ENCODE data around the gene SPTBN4.
"Not testable (repeated sequence)": the region's sequence is repeated elsewhere in the genome, so short reads cannot be mapped to it uniquely, and the experiment has no call there.

SPTBN4 gene

DNA sequence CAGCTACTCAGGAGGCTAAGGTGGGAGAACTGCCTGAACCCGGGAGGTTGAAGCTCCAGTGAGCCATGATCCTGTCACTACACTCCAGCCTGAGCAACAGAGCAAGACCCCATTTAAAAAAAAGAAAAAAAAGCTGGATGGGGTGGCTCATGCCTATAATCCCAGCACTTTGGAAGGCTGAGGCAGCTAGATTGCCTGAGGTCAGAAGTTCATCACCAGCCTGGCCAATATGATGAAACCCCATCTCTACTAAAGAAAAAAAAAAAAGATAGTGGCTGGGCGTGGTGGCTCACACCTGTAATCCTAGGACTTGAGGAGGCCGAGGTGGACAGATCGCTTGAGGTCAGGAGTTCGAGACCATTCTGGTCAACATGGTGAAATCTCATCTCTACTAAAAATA, 149.4 kb downstream of the SPTBN4 start:
- FAIRE-seq = no peak
- TF ChIP-seq TAF1 (IDR thresholded peaks at IDR 0.05; ENCODE audit: borderline replicate concordance, low read depth, low read length) (no peak), POLR2A (IDR thresholded peaks at IDR 0.05; ENCODE audit: low read depth, low read length) (no peak), POLR2AphosphoS5 (IDR thresholded peaks at IDR 0.05; ENCODE audit: low read depth, low read length) (no peak)
- no peak for DNase-seq (ENCODE audit: insufficient read length)

DNA sequence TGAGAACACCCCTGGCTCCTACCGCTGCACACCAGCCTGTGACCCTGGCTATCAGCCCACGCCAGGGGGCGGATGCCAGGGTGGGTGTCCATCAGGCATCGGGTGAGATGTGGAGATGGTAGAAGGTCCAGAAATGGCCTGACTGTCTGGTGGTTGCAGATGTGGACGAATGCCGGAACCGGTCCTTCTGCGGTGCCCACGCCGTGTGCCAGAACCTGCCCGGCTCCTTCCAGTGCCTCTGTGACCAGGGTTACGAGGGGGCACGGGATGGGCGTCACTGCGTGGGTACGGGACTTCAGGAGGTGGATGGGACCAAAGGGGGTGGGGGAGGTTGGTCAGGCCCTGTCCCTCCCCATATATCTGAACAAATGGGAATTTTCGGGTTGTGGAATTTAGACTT, 150.1 kb downstream of the SPTBN4 start:
- DNase-seq (ENCODE audit: insufficient read length) (no peak), FAIRE-seq (no peak)
- TF ChIP-seq TAF1 (IDR thresholded peaks at IDR 0.05; ENCODE audit: borderline replicate concordance, low read depth, low read length) (no peak), POLR2AphosphoS5 (IDR thresholded peaks at IDR 0.05; ENCODE audit: low read depth, low read length) (no peak), POLR2A (IDR thresholded peaks at IDR 0.05; ENCODE audit: low read depth, low read length) (no peak)

DNA sequence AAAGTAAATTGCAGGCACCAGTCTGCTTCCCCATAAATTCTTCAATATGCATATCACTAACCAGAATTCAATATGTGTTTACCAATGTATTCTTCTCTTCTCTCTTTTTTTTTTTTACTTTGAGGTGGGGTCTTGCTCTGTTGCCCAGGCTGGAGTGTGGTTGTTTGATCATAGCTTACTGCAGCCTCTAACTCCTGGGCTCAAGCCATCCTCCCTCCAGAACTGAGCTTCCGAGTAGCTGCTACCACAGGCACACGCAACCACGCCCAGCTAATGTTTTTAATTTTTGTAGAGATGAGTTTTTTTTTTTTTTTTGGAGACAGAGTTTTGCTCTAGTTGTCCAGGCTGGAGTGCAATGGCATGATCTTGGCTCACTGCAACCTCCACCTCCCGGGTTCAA, 151.2 kb downstream of the SPTBN4 start:
- FAIRE-seq (no peak), DNase-seq (ENCODE audit: insufficient read length) (no peak)
- TF ChIP-seq TAF1 (IDR thresholded peaks at IDR 0.05; ENCODE audit: borderline replicate concordance, low read depth, low read length) (no peak), POLR2A (IDR thresholded peaks at IDR 0.05; ENCODE audit: low read depth, low read length) (no peak), POLR2AphosphoS5 (IDR thresholded peaks at IDR 0.05; ENCODE audit: low read depth, low read length) (no peak)

DNA sequence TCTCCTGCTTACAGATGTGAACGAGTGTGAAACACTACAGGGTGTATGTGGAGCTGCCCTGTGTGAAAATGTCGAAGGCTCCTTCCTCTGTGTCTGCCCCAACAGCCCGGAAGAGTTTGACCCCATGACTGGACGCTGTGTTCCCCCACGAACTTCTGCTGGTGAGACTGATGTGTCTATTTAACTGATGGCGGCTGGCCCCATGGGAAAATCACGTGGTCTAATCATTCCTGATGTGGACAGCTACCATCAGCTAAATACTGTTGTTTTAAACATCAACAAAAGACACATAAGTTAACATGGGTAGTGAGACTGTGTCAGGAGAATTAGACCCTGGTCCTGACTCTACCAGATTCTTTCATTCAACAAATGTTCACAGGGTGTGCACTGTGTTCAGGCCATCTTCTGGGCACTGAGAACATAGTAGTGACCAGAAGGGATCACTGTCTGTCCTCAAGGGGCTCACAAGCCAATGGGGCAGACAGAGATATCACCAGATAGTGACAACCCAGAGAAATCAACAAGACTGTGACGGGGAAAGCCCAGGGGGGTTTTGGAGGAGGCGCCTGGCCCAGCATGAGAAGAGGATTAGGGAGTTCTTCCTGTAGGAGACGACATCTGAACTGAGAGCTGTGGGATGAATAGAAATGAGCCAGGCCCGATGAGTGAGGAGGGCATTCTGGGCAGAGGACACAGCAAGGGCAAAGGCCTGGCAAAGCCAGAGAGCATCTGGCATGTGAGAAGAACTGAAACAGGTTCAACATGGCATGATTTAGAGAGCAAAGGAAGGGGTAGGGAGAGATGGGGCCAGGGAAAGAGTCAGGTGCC, 152.7 kb downstream of the SPTBN4 start:
- DNase-seq (ENCODE audit: insufficient read length) = no peak
- FAIRE-seq = peak; percentile 69
- TF ChIP-seq POLR2A (IDR thresholded peaks at IDR 0.05; ENCODE audit: low read depth, low read length) (no peak), TAF1 (IDR thresholded peaks at IDR 0.05; ENCODE audit: borderline replicate concordance, low read depth, low read length) (no peak), POLR2AphosphoS5 (IDR thresholded peaks at IDR 0.05; ENCODE audit: low read depth, low read length) (no peak)

DNA sequence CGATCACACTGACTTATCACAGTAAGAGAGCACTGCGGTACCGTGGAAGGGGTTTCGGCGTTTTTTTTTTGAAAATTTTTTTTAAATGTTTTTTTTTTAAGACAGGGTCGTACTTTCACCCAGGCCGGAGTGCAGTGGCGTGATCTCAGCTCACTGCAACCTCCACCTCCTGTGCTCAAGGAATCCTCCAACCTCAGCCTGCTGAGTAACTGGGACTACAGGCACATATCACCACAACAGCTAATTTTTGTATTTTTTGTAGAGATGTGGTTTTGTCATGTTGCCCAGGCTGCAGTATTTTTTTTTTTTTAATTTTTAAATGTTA, 153.3 kb downstream of the SPTBN4 start:
- no peak for DNase-seq (ENCODE audit: insufficient read length)
- no peak for FAIRE-seq
- TF ChIP-seq POLR2AphosphoS5 (IDR thresholded peaks at IDR 0.05; ENCODE audit: low read depth, low read length) = no peak
- TF ChIP-seq TAF1 (IDR thresholded peaks at IDR 0.05; ENCODE audit: borderline replicate concordance, low read depth, low read length) = no peak
- TF ChIP-seq POLR2A (IDR thresholded peaks at IDR 0.05; ENCODE audit: low read depth, low read length) = no peak

DNA sequence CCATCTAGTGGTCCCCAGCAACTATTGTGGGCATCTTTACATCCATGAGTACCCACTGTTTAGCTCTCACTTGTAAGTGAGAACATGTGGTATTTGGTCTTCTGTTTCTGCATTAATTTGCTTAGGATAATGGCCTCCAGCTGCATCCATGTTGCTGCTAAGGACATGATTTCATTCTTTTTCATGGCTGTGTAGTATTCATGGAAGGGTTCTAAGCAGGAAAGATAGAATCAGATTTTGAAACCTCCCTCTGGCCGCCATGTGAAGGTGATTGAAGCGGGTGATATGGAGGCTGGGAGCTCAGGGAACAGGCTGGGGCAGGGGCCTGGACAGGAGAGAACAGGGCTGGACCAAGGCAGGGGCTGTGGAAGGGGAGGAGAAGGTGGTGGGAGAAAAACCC, 154.5 kb downstream of the SPTBN4 start:
- FAIRE-seq (no peak), DNase-seq (ENCODE audit: insufficient read length) (no peak)
- TF ChIP-seq POLR2AphosphoS5 (IDR thresholded peaks at IDR 0.05; ENCODE audit: low read depth, low read length) = no peak
- no peak for TF ChIP-seq TAF1 (IDR thresholded peaks at IDR 0.05; ENCODE audit: borderline replicate concordance, low read depth, low read length)
- TF ChIP-seq POLR2A (IDR thresholded peaks at IDR 0.05; ENCODE audit: low read depth, low read length) = no peak

DNA sequence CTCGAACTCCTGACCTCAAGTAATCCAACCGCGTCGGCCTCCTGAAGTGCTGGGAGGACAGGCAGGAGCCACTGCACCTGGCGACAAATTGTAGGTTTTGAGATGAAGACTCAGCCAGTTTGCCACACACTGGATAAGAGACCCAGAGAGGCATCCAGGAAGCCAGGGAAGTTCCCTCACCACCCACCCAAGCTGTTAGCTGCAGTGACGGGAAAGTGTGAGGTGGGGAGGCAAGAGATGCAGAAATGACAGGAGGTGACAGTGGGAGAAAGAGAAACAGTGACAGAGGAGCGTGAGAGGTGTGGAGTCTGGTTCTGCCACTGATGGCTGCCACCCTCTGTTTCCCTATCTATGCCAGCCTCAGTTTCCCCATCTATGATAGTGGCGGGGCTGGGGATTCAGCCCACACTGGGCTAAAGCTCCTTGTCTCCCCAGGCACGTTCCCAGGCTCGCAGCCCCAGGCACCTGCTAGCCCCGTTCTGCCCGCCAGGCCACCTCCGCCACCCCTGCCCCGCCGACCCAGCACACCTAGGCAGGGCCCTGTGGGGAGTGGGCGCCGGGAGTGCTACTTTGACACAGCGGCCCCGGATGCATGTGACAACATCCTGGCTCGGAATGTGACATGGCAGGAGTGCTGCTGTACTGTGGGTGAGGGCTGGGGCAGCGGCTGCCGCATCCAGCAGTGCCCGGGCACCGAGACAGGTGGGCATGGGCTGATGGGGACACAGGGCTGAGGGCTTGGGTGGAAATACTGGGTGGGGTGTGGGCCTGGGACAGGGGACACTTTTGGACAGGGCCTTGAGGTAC, 155.4 kb downstream of the SPTBN4 start:
- no peak for FAIRE-seq
- DNase-seq (ENCODE audit: insufficient read length) = no peak
- no peak for TF ChIP-seq POLR2A (IDR thresholded peaks at IDR 0.05; ENCODE audit: low read depth, low read length)
- no peak for TF ChIP-seq TAF1 (IDR thresholded peaks at IDR 0.05; ENCODE audit: borderline replicate concordance, low read depth, low read length)
- TF ChIP-seq POLR2AphosphoS5 (IDR thresholded peaks at IDR 0.05; ENCODE audit: low read depth, low read length) = no peak

DNA sequence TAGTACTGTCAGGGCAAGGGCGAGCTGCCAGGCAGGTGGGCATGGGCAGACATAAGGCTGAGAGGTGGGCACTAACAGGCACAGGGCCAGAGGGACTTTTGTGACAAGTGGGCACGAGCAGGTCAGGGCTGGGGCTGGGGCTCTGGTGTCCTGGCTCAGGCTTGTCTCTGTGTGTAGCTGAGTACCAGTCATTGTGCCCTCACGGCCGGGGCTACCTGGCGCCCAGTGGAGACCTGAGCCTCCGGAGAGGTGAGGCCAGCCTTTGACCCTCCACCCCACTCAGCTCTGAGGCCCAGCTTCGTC, 155.9 kb downstream of the SPTBN4 start:
- no peak for DNase-seq (ENCODE audit: insufficient read length)
- TF ChIP-seq POLR2A (IDR thresholded peaks at IDR 0.05; ENCODE audit: low read depth, low read length) = no peak
- no peak for TF ChIP-seq POLR2AphosphoS5 (IDR thresholded peaks at IDR 0.05; ENCODE audit: low read depth, low read length)
- TF ChIP-seq TAF1 (IDR thresholded peaks at IDR 0.05; ENCODE audit: borderline replicate concordance, low read depth, low read length) = no peak
- FAIRE-seq = no peak

DNA sequence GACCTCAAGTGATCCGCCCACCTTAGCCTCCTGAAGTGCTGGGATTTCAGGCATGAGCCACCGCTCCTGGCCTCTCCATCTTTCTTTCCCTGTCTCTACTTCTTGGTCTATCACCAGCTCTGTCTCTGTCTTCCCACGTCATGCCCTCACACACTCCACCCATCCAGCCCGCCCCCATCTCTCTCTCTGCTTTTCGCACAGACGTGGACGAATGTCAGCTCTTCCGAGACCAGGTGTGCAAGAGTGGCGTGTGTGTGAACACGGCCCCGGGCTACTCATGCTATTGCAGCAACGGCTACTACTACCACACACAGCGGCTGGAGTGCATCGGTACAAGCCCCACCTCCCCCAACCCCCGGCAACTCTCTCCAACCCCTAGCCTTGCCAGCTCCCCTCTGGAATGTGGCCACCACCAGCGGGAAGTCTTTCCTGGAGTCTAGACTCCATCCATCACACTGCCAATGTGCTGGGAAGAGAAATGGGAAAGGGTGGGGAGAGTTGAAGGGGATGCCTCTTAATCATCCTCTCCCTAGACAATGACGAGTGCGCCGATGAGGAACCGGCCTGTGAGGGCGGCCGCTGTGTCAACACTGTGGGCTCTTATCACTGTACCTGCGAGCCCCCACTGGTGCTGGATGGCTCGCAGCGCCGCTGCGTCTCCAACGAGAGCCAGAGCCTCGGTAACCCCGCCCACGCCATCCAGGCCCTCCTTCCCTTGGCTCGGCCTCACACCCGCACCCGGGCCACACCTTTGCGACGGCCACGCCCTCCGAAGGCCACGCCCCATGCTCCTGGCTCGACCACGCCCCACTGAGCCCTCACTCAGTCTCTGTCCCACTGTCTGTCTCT, 156.8 kb downstream of the SPTBN4 start:
- DNase-seq (ENCODE audit: insufficient read length) (no peak), FAIRE-seq (no peak)
- TF ChIP-seq POLR2A (IDR thresholded peaks at IDR 0.05; ENCODE audit: low read depth, low read length) (no peak), POLR2AphosphoS5 (IDR thresholded peaks at IDR 0.05; ENCODE audit: low read depth, low read length) (no peak), TAF1 (IDR thresholded peaks at IDR 0.05; ENCODE audit: borderline replicate concordance, low read depth, low read length) (no peak)

DNA sequence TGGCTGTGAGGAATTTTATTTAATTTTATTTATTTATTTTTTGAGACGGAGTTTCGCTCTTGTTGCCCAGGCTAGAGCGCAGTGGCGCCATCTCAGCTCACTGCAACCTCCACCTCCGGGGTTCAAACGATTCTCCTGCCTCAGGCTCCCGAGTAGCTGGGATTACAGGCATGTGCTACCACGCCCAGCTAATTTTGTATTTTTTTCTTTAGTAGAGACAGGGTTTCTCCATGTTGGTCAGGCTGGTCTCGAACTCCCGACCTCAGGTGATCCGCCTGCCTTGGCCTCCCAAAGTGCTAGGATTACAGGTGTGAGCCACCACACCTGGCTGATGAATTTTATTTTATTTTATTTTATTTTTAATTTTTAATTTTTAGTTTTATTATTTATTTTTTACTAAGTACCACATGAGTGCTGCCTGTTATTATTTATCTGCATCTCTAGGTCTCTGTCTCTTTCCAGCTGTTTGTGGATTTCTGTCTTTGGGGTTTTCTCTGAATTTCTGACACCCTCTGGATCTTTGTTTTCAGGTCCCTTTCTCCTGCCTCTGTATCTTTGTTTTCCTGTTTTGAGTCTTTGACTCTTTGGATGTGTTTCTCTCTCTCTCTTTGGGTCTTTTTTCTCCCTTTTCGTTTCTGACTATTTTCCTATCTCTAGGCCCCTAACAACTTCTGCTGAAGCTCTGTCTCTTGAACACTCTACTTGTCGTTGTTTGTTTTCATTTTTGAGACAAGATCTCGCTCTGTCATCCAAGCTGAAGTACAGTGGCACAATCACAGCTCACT, 157.8 kb downstream of the SPTBN4 start:
- not testable (repeated sequence) for DNase-seq (ENCODE audit: insufficient read length); FAIRE-seq
